HG02588 (cell line): ENCODE data around the gene DDX51.
A peak's percentile ranks its signal among the peaks of the same experiment; 100 is the strongest.

Experiments used
- ATAC-seq: cut with Tn5 transposase; IDR thresholded peaks from one replicate; pipeline ENCODE4 v1.9.1; 2021; ENCODE audit warnings: mild to moderate bottlenecking, moderate library complexity; ENCODE audit not compliant: unreplicated experiment

Gene DDX51, protein sequence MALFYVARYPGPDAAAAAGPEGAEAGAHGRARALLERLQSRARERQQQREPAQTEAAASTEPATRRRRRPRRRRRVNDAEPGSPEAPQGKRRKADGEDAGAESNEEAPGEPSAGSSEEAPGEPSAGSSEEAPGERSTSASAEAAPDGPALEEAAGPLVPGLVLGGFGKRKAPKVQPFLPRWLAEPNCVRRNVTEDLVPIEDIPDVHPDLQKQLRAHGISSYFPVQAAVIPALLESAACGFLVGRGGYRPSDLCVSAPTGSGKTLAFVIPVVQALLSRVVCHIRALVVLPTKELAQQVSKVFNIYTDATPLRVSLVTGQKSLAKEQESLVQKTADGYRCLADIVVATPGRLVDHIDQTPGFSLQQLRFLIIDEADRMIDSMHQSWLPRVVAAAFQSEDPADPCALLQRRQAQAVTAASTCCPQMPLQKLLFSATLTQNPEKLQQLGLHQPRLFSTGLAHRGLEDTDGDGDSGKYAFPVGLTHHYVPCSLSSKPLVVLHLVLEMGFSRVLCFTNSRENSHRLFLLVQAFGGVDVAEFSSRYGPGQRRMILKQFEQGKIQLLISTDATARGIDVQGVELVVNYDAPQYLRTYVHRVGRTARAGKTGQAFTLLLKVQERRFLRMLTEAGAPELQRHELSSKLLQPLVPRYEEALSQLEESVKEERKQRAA

GRCh38 chr12:132144115-132144809 is at the start of gene DDX51, which contains the start of gene NOC4L:
Gene DDX51, minus strand, starts transcription at chr12:132144319. Its CDS starts 23 bp downstream, at chr12:132144296.
Gene NOC4L, plus strand, starts transcription at chr12:132144457. Its CDS starts 32 bp downstream, at chr12:132144489.
- peak; percentile 81 for ATAC-seq

DNA sequence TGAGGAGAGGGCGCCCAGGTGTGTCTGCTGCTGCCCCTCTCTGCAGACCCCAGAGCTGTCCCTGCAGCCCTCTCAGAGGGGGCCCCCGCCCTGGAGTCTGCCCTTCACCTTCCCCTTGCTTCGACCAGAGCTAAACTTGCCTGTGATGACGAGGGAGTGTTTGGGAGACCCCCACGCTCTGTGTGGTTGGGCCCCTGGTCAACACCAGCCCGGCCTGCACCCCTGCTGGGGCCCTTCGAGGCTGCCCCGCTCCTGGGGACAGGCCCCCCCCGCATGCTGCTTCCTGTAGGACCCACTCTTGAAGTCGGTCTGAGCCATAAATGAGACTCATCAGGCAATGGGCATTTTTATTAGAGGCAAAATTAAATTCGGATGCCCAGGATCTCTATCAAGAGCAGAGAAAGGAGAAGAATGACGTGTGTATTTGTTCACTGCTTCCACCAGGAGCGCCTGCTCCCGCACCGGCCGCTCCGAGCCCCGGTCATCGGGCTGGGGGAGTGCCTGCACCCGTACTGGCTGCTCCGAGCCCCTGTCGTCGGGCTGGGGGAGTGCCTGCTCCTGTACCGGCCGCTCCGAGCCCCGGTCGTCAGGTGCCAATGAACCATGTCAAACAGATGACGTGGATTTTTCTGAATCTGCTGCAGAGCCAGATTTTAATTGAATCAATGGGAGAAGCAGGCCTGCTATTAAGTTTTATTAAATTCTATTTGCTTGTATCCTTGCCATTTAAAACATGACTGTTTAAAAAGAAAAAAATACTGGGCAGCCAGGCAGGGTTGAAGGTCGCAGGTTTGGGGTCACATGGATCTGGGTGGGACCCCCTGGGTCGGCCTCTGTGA is 47.8 kb upstream of the DDX51 start:
- ATAC-seq = no peak

- no peak for ATAC-seq
Observed at GRCh38 chr12:132190834-132191500, 46.8 kb upstream of the DDX51 start.

GRCh38 chr12:132190012-132190755 is 46.1 kb upstream of the DDX51 start:
- no peak for ATAC-seq

GRCh38 chr12:132189378-132190011 is 45.4 kb upstream of the DDX51 start:
- ATAC-seq = peak; percentile 80

DNA sequence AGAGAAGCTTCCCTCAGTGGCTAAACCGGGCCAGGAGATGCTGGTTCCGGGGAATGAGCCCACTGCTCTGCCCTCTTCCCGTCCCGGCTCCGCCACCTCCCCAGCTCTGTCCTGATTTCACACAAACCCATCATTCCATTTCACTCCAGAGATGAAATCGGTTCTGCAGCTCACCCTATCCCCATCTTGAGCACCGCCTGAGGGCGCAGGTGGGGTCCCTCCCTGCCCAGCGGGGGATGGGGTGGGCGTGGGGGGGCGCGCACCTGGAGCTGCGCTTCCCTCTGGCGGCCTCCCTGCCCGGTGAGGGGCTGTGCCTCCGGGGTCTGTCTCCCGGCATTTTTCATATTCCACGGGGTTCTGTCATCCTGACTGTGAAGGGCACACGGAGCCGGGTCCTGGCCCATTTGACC is 44.8 kb upstream of the DDX51 start:
- no peak for ATAC-seq

- no peak for ATAC-seq
Observed at GRCh38 chr12:132188451-132188901, 44.4 kb upstream of the DDX51 start.

DNA sequence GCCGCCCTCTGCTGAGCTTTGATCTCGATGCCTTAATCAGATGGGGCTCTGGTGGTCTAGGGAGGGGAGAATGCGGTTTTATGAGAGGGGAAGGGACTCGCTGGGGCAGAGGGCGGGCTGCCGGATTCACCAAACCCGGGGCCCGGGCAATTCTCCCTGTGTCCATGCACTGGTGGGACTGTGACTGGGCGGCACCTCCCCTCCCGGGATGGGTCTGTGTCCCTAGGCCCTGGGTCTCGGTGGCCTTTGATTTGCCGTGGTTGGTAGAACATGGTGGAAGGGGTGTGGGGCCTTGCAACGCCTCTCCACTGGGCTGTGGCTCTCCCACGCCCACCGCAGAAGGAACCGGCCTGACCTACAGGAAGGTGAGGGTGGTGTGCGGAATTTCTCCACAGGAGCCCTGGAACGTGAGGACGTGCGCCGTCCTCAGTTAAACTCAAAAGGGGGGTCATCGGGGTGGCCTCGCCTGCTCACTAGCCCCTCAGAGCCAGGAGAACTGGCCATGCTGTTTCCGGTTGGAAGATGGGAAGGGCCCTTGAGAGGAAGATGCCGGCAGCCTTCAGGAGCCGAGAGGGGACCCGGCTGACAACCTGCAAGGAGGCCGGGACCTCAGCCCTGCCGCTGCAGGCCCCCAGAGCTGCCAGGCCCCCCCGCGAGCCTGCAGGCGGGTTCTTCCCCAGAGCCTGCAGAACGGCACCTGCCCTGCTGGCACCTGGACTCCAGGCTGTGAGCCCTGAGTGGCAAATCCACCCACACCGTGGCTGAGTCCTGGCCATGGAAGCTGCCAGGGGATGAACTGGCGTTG is 43.7 kb upstream of the DDX51 start:
- ATAC-seq = no peak

- no peak for ATAC-seq
Observed at GRCh38 chr12:132186857-132187620, 42.9 kb upstream of the DDX51 start.

DNA sequence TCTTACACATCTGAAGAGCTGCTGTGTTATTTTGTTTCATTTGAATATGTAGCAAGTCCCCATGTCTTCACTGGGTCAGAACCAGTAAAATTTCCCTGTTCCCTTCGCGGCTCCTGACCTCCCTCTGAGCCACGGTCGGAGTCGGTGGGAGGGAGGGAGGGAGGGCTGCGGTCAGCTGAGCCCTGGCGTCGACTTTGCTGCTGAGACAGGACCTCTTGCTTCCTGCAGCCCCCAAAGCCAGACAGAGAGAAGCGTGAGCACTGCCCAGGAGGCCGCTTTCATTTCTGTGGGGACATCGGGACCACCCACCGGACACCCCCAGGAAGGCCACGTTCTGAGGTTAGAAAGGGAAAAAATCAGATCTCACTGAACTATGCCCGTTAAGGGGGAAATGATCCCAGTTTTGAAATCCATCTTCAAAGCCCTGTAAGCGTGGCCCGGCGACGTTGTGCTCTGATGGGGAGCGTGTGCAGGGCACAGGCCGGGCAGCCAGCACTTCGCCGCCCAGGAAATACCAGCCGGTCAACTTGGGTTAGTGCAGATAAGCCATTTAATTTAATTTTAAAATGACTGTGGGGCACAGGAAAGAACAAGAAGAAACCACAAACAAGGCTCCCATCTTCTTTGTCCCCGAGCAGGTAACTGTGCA is 42.2 kb upstream of the DDX51 start:
- ATAC-seq = no peak

DNA sequence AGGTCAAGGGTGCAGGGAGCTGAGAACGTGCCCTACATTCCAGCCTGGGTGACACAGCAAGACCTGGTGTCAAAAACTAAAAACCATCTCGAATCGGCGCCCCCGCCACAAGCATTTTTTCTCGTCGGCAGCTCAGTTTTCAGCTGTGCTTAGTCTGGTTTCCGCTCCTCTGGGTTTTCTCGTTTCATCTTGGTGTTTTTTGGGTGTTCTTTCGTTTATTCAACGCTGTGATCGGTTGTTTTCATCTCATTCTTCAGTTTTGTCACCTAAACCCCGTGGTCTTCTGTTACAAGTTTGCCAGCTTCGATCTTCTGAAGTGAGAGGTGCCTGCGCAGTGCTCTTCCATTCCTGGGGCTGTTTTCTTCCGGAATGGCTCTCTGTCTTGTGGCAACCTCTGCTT is 41.6 kb upstream of the DDX51 start:
- no peak for ATAC-seq

DNA sequence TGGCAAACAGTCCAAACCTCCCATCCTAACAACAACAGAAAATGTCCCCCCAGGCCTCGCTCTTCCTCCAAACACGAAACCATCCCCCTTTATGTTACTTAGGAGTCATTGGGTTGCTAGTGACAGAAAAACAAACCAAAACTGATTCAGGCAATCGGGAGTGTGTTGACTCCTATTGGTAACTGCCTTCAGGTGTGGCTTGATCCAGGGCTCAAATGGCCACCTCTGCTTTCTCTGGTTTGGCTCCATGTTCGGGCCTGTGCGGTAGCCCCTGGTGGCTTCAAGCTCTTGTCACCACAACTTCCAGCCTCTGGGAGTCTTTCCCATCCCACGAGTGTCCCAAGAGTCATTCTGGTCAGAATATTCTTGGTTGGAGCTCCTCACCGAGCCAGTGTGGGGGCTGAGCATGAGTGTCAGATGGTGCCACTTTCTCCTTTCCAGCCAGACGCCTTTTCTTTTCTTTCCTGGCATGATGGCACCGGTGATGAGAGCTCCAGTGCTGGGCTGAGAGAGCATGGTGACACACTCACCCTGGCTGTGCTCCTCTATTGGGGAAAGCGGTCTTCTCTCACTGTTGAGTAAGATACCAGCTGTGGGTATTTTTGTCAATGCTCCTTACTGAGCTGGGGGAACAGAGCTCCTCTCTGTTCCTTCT is 38.7 kb upstream of the DDX51 start:
- ATAC-seq = no peak

GRCh38 chr12:132182206-132182710 is 38.1 kb upstream of the DDX51 start:
- ATAC-seq = no peak

- ATAC-seq = no peak
Observed at GRCh38 chr12:132181570-132182200, 37.6 kb upstream of the DDX51 start.

DNA sequence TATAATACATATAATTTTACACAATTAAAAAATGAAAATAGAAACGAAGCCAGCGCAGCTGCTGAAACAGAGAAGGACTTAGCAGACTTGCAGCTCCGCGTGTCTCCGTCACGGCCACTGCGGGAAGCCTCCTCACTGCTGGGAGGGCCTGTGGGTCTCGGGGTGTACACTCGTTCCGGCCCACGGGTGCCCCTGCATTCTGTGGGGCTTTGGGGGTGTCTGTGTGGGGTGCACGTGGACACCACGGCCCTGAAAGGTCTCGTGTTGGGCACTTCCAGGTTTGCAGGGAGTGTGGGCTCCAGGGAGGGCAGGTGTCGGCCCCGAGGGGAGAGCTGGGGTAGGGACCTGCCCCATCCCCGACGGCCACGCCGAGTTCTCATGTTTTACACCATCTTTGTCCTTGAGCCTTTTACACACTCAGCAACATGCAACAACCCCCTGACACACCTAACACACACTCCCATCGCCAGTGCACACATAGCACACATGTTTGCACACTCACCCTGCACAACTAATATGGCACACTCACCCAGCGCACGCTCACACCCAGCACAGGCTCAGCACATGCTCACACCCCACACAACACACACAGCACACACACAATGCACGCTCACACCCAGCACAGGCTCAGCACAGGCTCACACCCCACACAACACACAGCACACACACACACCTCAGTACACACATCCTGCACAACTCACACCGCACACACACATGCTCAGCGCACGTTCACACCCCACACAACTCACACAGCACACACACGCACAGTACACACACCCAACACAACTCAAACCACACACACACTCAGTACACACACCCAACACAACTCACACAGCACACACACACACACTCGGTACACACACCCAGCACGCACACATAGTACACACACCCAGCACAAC is 36.8 kb upstream of the DDX51 start:
- ATAC-seq = no peak
